ENCODE data around the gene RPS6KA2.

RPS6KA2 gene

DNA sequence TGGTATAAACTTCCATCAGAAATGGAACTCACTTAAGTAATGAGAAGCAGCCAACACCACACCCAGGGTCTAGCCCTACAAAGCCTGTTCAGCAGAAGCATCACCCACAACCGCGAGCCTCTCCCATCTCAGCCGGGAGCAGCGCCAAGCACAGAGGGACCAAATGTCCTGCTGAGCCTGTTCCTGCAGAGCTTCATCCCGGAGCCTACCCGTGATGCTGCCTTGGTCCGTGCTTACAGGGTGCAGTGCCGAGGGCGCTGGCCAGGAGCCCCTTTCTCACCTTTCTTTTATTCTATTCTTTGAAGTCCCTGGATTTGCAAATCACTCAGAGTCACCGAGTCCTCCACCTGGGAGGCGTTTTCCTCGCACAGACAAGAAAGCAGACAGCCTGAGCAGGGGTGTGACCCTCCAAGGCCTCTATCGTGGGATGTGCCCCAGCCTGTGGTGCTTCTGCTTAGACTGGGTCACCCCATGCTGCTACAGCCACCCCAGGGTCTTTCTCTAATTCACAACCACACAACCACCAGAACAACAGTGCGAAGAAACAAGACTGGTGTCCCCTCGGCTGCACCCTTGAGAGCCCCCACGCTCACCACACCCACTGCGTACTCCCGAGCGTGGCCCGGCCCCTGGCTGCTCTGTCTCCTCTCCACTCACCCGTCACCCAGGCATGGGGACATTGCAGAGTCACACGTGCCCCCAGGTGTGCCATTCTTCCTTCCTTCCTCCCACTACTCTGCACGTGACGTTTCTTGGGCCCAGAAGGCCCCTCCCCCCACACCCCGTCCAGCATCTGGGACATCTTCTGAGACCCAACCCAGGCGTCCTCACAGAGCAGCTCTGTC is 152.1 kb downstream of the RPS6KA2 start:
- DNase-seq (ENCODE audit: low read depth) = no peak
- TF ChIP-seq, protein P1, sequence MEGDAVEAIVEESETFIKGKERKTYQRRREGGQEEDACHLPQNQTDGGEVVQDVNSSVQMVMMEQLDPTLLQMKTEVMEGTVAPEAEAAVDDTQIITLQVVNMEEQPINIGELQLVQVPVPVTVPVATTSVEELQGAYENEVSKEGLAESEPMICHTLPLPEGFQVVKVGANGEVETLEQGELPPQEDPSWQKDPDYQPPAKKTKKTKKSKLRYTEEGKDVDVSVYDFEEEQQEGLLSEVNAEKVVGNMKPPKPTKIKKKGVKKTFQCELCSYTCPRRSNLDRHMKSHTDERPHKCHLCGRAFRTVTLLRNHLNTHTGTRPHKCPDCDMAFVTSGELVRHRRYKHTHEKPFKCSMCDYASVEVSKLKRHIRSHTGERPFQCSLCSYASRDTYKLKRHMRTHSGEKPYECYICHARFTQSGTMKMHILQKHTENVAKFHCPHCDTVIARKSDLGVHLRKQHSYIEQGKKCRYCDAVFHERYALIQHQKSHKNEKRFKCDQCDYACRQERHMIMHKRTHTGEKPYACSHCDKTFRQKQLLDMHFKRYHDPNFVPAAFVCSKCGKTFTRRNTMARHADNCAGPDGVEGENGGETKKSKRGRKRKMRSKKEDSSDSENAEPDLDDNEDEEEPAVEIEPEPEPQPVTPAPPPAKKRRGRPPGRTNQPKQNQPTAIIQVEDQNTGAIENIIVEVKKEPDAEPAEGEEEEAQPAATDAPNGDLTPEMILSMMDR (IDR thresholded peaks at IDR 0.05; ENCODE audit: low read length, missing control alignments) = no peak

GRCh38 chr6:166473886-166474571 is 153.0 kb downstream of the RPS6KA2 start:
- DNase-seq (ENCODE audit: low read depth) = no peak
- TF ChIP-seq, protein P1 (IDR thresholded peaks at IDR 0.05; ENCODE audit: low read length, missing control alignments) = no peak
- no peak overlapping the region for H3K4me3 ChIP-seq (replicated peaks; ENCODE audit: low read depth, low read length)

More for the DNA sequence above, 152.1 kb downstream of the RPS6KA2 start:
- H3K4me3 ChIP-seq (replicated peaks; ENCODE audit: low read depth, low read length) = no peak overlapping the region

- TF ChIP-seq, protein P1 (IDR thresholded peaks at IDR 0.05; ENCODE audit: low read length, missing control alignments) = no peak
- no peak overlapping the region for H3K4me3 ChIP-seq (replicated peaks; ENCODE audit: low read depth, low read length)
- no peak for DNase-seq (ENCODE audit: low read depth)
These were observed 154.4 kb downstream of the RPS6KA2 start for GRCh38 chr6:166472636-166473035.

DNA sequence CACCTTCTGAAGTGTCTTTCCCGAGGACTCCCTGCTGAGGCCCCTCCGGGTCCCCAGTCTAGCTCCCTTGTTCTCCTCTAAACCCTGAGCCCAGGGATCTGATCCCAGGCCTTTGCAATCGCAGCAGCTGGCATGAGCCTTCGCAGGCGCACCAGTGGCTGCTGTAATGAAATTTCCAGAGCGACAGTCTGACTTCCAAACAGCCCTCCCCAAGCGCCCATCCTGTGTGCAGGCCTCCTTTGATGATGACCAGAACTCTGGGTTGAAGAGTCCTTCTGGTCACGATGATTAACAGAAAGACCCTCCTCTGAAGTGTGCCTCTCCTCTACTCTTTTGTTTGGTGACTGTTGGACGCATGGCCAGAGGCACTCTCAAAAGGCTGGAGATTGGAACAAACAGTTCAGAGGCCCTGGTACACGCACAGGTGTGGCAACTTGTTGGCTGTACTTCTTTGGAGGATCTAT is 155.2 kb downstream of the RPS6KA2 start:
- no peak overlapping the region for H3K4me3 ChIP-seq (replicated peaks; ENCODE audit: low read depth, low read length)
- DNase-seq (ENCODE audit: low read depth) = no peak
- TF ChIP-seq, protein P1 (IDR thresholded peaks at IDR 0.05; ENCODE audit: low read length, missing control alignments) = no peak

GRCh38 chr6:166470863-166471410 is 156.1 kb downstream of the RPS6KA2 start:
- TF ChIP-seq, protein P1 (IDR thresholded peaks at IDR 0.05; ENCODE audit: low read length, missing control alignments) = no peak
- no peak overlapping the region for H3K4me3 ChIP-seq (replicated peaks; ENCODE audit: low read depth, low read length)
- no peak for DNase-seq (ENCODE audit: low read depth)

DNA sequence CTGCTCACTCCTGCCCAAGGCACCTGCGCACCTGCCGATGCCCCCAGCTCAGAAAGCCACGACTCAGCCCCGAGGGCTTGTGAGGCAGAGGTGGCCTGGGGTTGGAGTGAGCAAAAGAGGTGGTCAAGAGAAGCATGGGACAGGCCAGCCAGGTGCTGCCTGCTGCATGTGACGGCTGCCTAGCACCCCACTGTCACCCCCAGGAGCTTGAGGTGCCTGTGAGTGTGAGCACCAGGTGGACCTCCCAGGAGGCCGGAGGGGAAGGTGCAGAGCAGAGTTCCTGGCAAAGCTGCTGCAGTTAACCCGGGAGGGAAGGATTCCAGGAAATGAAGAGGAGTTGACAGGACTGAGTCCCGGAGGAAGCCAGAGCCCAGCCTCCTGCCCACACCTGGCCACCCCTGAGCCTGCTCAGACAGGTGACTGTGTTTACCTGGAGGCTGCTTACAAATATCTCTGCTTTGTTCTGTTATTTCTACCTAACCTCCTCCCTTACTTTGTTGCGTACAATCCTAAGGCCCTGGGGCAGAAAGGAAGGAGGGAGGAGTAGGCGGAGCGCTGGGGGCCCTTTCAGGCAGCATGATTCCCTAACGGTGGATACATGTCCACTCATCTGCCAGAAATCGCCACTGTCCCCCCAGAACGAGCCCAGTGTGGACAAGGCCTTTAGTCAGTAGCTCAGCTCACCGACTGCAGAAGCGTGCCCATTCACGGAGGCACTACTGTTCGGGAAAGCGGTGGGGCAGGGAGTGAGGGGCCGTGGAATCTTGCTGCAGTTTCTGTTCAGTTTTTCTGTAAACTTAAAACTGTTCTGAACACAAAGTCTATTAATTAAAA is 156.8 kb downstream of the RPS6KA2 start:
- no peak overlapping the region for H3K4me3 ChIP-seq (replicated peaks; ENCODE audit: low read depth, low read length)
- TF ChIP-seq, protein P1 (IDR thresholded peaks at IDR 0.05; ENCODE audit: low read length, missing control alignments) = no peak
- DNase-seq (ENCODE audit: low read depth) = no peak
